ENCODE measurements around the gene LRFN5.

DNA sequence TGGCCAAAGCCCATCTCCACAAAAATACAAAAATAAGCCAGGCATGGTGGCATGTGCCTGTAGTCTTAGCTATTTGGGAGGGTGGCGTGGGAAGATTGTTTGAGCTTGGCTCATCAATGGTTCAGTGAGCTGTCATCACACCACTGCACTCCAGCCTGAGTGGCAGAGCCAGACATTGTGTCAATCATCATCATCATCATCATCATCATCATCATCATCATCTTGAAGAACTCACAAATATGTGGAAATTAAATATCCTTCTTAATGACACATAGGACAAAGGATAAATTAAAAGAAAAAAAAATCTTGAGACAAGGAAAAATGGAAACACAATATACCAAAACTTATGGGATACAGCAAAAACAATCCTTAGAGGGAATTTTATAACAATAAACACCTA lies 132.5 kb downstream of the LRFN5 start:
- TF ChIP-seq IRF2 (CRISPR knock-in tag; IDR thresholded peaks at IDR 0.05) (no peak), TAF1 (CRISPR knock-in tag; IDR thresholded peaks at IDR 0.05) (no peak), ATF7 (IDR thresholded peaks at IDR 0.05) (no peak), ATF7 (CRISPR knock-in tag; IDR thresholded peaks at IDR 0.05) (no peak), ISL2 (CRISPR knock-in tag; IDR thresholded peaks at IDR 0.05) (no peak), HNRNPK (IDR thresholded peaks at IDR 0.05; ENCODE audit: low read depth, low read length, poor library complexity, severe bottlenecking) (no peak), ASH2L (IDR thresholded peaks at IDR 0.05; ENCODE audit: insufficient read length, low read depth, low read length) (no peak), ZNF678 (CRISPR knock-in tag; IDR thresholded peaks at IDR 0.05) (no peak), MYC (CRISPR knock-in tag; IDR thresholded peaks at IDR 0.05; ENCODE audit: borderline replicate concordance) (no peak)

Measured in HepG2 (cell line).